ENCODE measurements around the gene ANKRD60.

DNA sequence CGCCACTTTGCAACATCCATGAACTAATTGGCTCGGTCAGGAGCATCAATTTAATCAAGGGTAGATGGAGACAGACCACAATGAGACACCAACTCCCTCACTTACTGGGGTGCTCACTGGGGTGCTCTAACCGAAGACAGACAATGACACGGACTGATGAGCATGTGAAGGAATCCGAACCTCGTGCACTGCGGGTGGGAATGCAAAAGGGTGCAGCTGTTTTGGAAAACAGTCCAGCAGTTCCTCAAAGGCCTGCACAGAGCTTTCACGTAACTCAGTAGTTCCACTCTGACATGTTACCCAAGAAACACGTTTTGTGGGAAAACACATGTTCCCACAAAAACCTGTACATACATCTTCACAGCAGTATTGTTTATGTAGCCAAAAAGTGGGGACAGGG, 26.8 kb downstream of the ANKRD60 start:
- TF ChIP-seq RFX5 (IDR thresholded peaks at IDR 0.05) (no peak), KDM5A (IDR thresholded peaks at IDR 0.05) (no peak), GATA3 (IDR thresholded peaks at IDR 0.05; ENCODE audit: borderline replicate concordance) (no peak), POLR2A (IDR thresholded peaks at IDR 0.05; ENCODE audit: low read length) (no peak), RCOR1 (IDR thresholded peaks at IDR 0.05; ENCODE audit: low read depth, low read length) (no peak), MAFK (IDR thresholded peaks at IDR 0.05; ENCODE audit: partially characterized antibody) (no peak), KDM1A (IDR thresholded peaks at IDR 0.05; ENCODE audit: low read depth) (no peak), CBX2 (IDR thresholded peaks at IDR 0.05; ENCODE audit: borderline replicate concordance, low read depth) (no peak), ZSCAN20 (CRISPR knock-in tag; IDR thresholded peaks at IDR 0.05) (no peak), JUN (IDR thresholded peaks at IDR 0.05) (no peak)
- TF ChIP-seq, protein P1, sequence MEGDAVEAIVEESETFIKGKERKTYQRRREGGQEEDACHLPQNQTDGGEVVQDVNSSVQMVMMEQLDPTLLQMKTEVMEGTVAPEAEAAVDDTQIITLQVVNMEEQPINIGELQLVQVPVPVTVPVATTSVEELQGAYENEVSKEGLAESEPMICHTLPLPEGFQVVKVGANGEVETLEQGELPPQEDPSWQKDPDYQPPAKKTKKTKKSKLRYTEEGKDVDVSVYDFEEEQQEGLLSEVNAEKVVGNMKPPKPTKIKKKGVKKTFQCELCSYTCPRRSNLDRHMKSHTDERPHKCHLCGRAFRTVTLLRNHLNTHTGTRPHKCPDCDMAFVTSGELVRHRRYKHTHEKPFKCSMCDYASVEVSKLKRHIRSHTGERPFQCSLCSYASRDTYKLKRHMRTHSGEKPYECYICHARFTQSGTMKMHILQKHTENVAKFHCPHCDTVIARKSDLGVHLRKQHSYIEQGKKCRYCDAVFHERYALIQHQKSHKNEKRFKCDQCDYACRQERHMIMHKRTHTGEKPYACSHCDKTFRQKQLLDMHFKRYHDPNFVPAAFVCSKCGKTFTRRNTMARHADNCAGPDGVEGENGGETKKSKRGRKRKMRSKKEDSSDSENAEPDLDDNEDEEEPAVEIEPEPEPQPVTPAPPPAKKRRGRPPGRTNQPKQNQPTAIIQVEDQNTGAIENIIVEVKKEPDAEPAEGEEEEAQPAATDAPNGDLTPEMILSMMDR (IDR thresholded peaks at IDR 0.05): no peak
- TF ChIP-seq, protein P2, sequence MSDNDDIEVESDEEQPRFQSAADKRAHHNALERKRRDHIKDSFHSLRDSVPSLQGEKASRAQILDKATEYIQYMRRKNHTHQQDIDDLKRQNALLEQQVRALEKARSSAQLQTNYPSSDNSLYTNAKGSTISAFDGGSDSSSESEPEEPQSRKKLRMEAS (IDR thresholded peaks at IDR 0.05): no peak

Measured in A549 (cell line).